Fibroblast of skin of scalp (primary cell): ENCODE measurements around the gene SYCE1. TPM values are rescaled to one million over a fixed set of nuclear protein-coding genes. Genes with fewer than 3 reads are reported as not detected.
"Not testable (repeated sequence)": the region's sequence is repeated elsewhere in the genome, so short reads cannot be mapped to it uniquely, and the experiment has no call there.

ENCODE experiments used
- DNase-seq: peaks from one replicate; pipeline ENCODE4 v3.0.0-alpha.2; 2013
- polyA plus RNA-seq, 2 experiments: library from polyadenylated mRNA; unstranded; fragments of 120-200 nt; gene quantifications; one replicate each; pipeline ENCODE4 v1.2.1, GENCODE V29; 2013; ENCODE audit not compliant: insufficient read length in 2 of 2

Gene SYCE1
- polyA plus RNA-seq (2013, experiment 1 of 2; ENCODE audit: insufficient read length): 0.16 TPM
- polyA plus RNA-seq (2013, experiment 2 of 2; ENCODE audit: insufficient read length): not detected

GRCh38 chr10:133565441-133566294, at the start of gene SYCE1:
TSS of gene SYCE1 (minus strand) at chr10:133565583. CDS start at chr10:133565529, 54 bp downstream.
- no peak for DNase-seq

GRCh38 chr10:133614830-133615580, 49.6 kb upstream of the SYCE1 start:
- DNase-seq: no peak

GRCh38 chr10:133613699-133614098, 48.3 kb upstream of the SYCE1 start:
- no peak for DNase-seq

GRCh38 chr10:133611079-133611478, 45.7 kb upstream of the SYCE1 start:
- no peak for DNase-seq

- peak; percentile 21 for DNase-seq
These were observed 43.5 kb upstream of the SYCE1 start for GRCh38 chr10:133608855-133609254.

- DNase-seq: not testable (repeated sequence)
These were observed 38.1 kb upstream of the SYCE1 start for GRCh38 chr10:133603434-133603833.

GRCh38 chr10:133600657-133601056, 35.3 kb upstream of the SYCE1 start:
- no peak for DNase-seq

GRCh38 chr10:133599869-133600268, 34.5 kb upstream of the SYCE1 start:
- not testable (repeated sequence) for DNase-seq

GRCh38 chr10:133592716-133593115, 27.3 kb upstream of the SYCE1 start:
- DNase-seq: no peak

- no peak for DNase-seq
These were observed 25.6 kb upstream of the SYCE1 start for GRCh38 chr10:133590970-133591359.

GRCh38 chr10:133590226-133590969, 25.0 kb upstream of the SYCE1 start:
- no peak for DNase-seq

GRCh38 chr10:133577037-133577436, 11.7 kb upstream of the SYCE1 start:
- not testable (repeated sequence) for DNase-seq

- DNase-seq: not testable (repeated sequence)
These were observed 8.1 kb upstream of the SYCE1 start for GRCh38 chr10:133573460-133573859.

- DNase-seq: not testable (repeated sequence)
These were observed 6.7 kb upstream of the SYCE1 start for GRCh38 chr10:133572055-133572454.

- DNase-seq: not testable (repeated sequence)
These were observed 4.4 kb upstream of the SYCE1 start for GRCh38 chr10:133569801-133570200.

GRCh38 chr10:133568831-133569527, 3.6 kb upstream of the SYCE1 start:
- not testable (repeated sequence) for DNase-seq

GRCh38 chr10:133568287-133568614, 2.9 kb upstream of the SYCE1 start:
- no peak for DNase-seq

GRCh38 chr10:133567609-133568286, 2.4 kb upstream of the SYCE1 start:
- DNase-seq: no peak

GRCh38 chr10:133567119-133567518, 1.7 kb upstream of the SYCE1 start:
- DNase-seq: no peak

- no peak for DNase-seq
These were observed 567 bp downstream of the SYCE1 start for GRCh38 chr10:133564816-133565215.

GRCh38 chr10:133559216-133559615, 6.2 kb downstream of the SYCE1 start:
- no peak for DNase-seq

- no peak for DNase-seq
These were observed 8.0 kb downstream of the SYCE1 start for GRCh38 chr10:133557381-133557780.
